Heart left ventricle (tissue), 16 donors: ENCODE data around the gene NFIA. TPM values are rescaled to one million over a fixed set of nuclear protein-coding genes. Genes with fewer than 3 reads are reported as not detected.

Experiments used
- ATAC-seq, 4 donors: fragments of 200-7000 bp; cut with Tn5 transposase; one replicate each; pipeline ENCODE4 v1.9.1; 2020 to 2022; ENCODE audit warnings: moderate library complexity in 4 of 4, mild to moderate bottlenecking in 3 of 4, moderate number of reproducible peaks in 1 of 4
- DNase-seq, 5 donors: peaks; one replicate each; pipeline ENCODE4 v3.0.0-alpha.2; 2020
- H3K27ac ChIP-seq, 12 donors: fragments of 200-600 bp; sonication (generic) in 4 of 12; one replicate each; pipeline versions ENCODE4 v1.5.0 to v1.8.0; 2016 to 2022; ENCODE audit warnings: mild to moderate bottlenecking in 2 of 12
- H3K27me3 ChIP-seq, 9 donors: fragments of 200-600 bp; sonication (generic) in 2 of 9; one replicate each; pipeline versions ENCODE4 v1.5.1 to v1.8.0; 2016 to 2022; ENCODE audit warnings: mild to moderate bottlenecking in 3 of 9
- H3K36me3 ChIP-seq, 9 donors: fragments of 200-600 bp; sonication (generic) in 2 of 9; one replicate each; pipeline versions ENCODE4 v1.5.0 to v1.8.0; 2018 to 2022; ENCODE audit warnings: mild to moderate bottlenecking in 2 of 9
- H3K4me1 ChIP-seq, 12 donors: fragments of 200-600 bp; sonication (generic) in 4 of 12; one replicate each; pipeline versions ENCODE4 v1.5.0 to v1.8.0; 2016 to 2022; ENCODE audit warnings: mild to moderate bottlenecking in 3 of 12
- H3K4me3 ChIP-seq, 12 donors: fragments of 200-600 bp; sonication (generic) in 4 of 12; one replicate each; pipeline versions ENCODE4 v1.5.0 to v1.8.0; 2017 to 2022; ENCODE audit warnings: mild to moderate bottlenecking in 9 of 12, moderate library complexity in 4 of 12
- H3K9me3 ChIP-seq, 12 donors: fragments of 200-600 bp; sonication (generic) in 4 of 12; one replicate each; pipeline versions ENCODE4 v1.5.0 to v1.8.0; 2016 to 2022; ENCODE audit warnings: mild to moderate bottlenecking in 1 of 12
- CTCF ChIP-seq, 12 donors: fragments of 200-600 bp; sonication (generic) in 4 of 12; IDR thresholded peaks; one replicate each; pipeline versions ENCODE4 v1.5.0 to v1.8.0; 2018 to 2022; ENCODE audit warnings: antibody characterized with exemption in 12 of 12, mild to moderate bottlenecking in 5 of 12
- POLR2A ChIP-seq, 2 donors: fragments of 450-650 bp; IDR thresholded peaks; one replicate each; pipeline ENCODE4 v1.6.1; 2017; ENCODE audit warnings: antibody characterized with exemption in 2 of 2, mild to moderate bottlenecking in 2 of 2, moderate library complexity in 2 of 2
- WGBS, 4 donors: extraction: QIAGEN DNeasy Blood & Tissue Kit in 2 of 4; methylation state at CpG; one replicate each; pipeline versions ENCODE4 v1.1.5 to v1.1.7; 2013 to 2018; 5-methylcytosine and 5-hydroxymethylcytosine counted together
- intact Hi-C, 10 donors: fragments of 100-400 bp; cut with DNase I; formaldehyde crosslinking; loops; one replicate each; pipeline versions ENCODE4 v1.11.1 to v1.14.2; 2022
- polyA plus RNA-seq, 2 donors: library from polyadenylated mRNA; stranded (reverse); fragments of 200-250 nt; gene quantifications; one replicate each; pipeline ENCODE4 v1.2.3, GENCODE V29; 2013
- total RNA-seq, 9 donors: library from RNA; depleted of rRNA in 2 of 9; stranded (reverse); fragments of >200 nt in 2 of 9; fragmentation: NEBNext Ultra II Directional in 3 of 9; extraction: Animal tissue kit (Norgen Biotek cat#: 25700) in 3 of 9; gene quantifications; one replicate each; pipeline versions ENCODE4 v1.1.0 to v1.2.4, GENCODE V29; 2016 to 2023
- donor health status: ischemic (EF 13 %, LVEDD 7.1; RV severe dilation, severe dysfunction).
- donor health status: healthy with polysubstance abuse.
- donor health status: DM: no; HTN: yes; CAD: no.
- donor health status: DM: no; HTN: no; CAD: no.
- donor health status: ischemic (EF 25% LVEDD 6.9; RV normal size, moderate dysfunction).
- donor health status: ischemic (EF 25% LVEDD 5.7; RV mildly dilated, moderate dysfunction).
- donor health status: healthy.
- donor health status: DM: yes; HTN: yes; CAD: no.
- donor health status: ischemic (EF 35%, LVEDD 5.7; RV mildly dilated, moderate dysfunction).
- donor health status: nonischemic (EF 11% LVEDD 7.7; RV severe dilation, severe dysfunction).
- donor health status: DM: yes; HTN: yes; CAD: no.
- donor health status: PGD.
- donor health status: ischemic (EF 29% LVEDD 5.4; RV normal size, mild dysfunction).
- donor health status: nonischemic (EF 23%, LVEDD 6.1; RV moderate dilation, normal function).

NFIA gene
- total and polyA plus RNA-seq, 11 donors: 12.7 to 121 (median 96.5) TPM

DNA sequence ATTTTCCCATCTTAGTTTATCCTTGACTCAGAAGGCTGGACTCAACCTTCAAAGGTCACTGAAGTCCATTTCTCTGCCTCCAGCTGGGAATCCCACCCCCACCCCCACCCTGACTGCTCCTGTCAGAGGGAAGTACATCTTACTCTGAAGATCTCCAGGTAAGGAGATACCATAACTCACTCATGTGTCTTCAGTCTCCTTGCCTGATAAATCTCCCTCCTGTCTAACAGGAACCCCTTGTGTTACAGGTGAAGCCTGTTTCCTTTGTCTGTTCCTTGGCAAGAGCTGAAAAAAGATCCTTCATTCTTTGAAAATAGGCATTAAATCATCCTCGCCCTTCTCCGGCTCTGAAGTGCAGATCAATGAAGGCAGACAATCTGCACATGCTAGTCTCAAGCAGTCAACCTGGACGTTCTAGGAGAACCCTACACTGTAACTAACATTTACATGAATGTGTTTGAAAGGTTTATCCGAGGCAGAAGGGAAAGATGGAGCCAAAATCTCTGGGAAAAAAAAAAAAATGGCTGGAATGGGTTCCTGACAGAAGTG is 392.0 kb downstream of the NFIA start:
- H3K4me3 ChIP-seq: no peak overlapping the region
- TF ChIP-seq CTCF (IDR thresholded peaks at IDR 0.05) (no peak), POLR2A (IDR thresholded peaks at IDR 0.05) (no peak)
- WGBS, 4 donors: 86 to 91% (median 89%) methylated on average over 4 of the region's 4 CpGs
- ATAC-seq (no peak), DNase-seq (no peak)
- H3K9me3 ChIP-seq: no peaks in the 10 kb centered on the region
- H3K36me3 ChIP-seq: no peaks in the 10 kb centered on the region
- no peaks in the 10 kb centered on the region for H3K27me3 ChIP-seq
- H3K27ac ChIP-seq: no peak overlapping the region
- H3K4me1 ChIP-seq: no peaks in the 10 kb centered on the region
- intact Hi-C loops: loop anchor here in 3 of 10 donors (10.0 kb wide), 2 partner anchors 110 to 380 kb away; no protein-coding TSS in a partner anchor

DNA sequence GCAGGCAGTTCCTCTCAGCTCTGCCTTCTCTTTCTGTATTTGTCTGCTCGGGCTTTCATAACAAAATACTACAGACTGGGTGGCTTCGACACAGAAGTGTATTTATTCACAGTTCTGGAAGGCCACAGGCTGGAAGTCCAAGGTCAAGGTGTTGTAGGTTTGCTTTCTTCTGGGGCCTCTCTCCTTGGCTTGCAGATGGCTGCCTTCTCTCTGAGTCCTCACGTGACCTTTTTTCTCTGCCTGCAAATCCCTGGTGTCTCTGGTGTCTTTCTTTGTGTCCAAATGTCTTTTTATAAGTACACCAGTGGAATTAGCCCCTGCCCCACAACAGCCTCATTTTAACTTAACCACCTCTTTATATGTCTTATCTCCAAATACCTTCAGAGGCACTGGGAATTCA is 392.6 kb downstream of the NFIA start:
- Histone ChIP-seq H3K4me3 (no peak overlapping the region), H3K4me1 (no peaks in the 10 kb centered on the region), H3K36me3 (no peaks in the 10 kb centered on the region), H3K27me3 (no peaks in the 10 kb centered on the region), H3K27ac (no peak overlapping the region), H3K9me3 (no peaks in the 10 kb centered on the region)
- WGBS, 4 donors: 85 to 90% (median 85%) methylated on average over 3 of the region's 3 CpGs
- DNase-seq: no peak
- intact Hi-C loops: loop anchor here in 3 of 10 donors (10.0 kb wide), 2 partner anchors 110 to 380 kb away; no protein-coding TSS in a partner anchor
- TF ChIP-seq POLR2A (IDR thresholded peaks at IDR 0.05) (no peak), CTCF (IDR thresholded peaks at IDR 0.05) (no peak)
- no peak for ATAC-seq

DNA sequence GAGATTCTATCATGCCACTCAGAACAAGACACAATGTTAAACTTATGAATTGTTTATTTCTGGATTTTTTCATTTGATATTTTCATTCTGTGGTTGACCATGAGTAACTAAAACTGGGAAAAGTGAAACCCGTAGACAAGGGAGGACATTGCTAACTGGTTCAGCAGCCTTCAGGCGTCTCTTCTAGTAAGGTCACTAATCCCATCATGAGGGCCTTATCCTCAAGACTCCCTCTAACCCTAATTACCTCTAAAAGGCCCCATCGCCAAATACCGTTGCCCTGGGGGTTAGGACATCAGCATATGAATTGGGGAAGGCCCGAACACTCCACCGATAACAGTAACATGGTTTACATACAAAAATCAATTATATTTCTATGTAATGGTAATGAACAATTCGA is 394.9 kb downstream of the NFIA start:
- H3K27ac ChIP-seq: no peak overlapping the region
- no peak for ATAC-seq

More for the DNA sequence above, 394.9 kb downstream of the NFIA start:
- DNase-seq: no peak
- 74 to 86% (median 81%) methylated on average over 7 of the region's 7 CpGs for WGBS, 4 donors
- Histone ChIP-seq H3K36me3 (no peaks in the 10 kb centered on the region), H3K27me3 (no peaks in the 10 kb centered on the region), H3K9me3 (no peaks in the 10 kb centered on the region), H3K4me3 (no peak overlapping the region), H3K4me1 (peaks cover 0 to 12% (median 0%) of the 10 kb centered on the region in 12 donors)
- no peak for TF ChIP-seq POLR2A (IDR thresholded peaks at IDR 0.05)
- no peak for TF ChIP-seq CTCF (IDR thresholded peaks at IDR 0.05)
- intact Hi-C loops: loop anchor here in 3 of 10 donors (10.0 kb wide), 2 partner anchors 108 to 378 kb away; no protein-coding TSS in a partner anchor
